ENCODE results near the gene TLR1.

The TLR1 gene

DNA sequence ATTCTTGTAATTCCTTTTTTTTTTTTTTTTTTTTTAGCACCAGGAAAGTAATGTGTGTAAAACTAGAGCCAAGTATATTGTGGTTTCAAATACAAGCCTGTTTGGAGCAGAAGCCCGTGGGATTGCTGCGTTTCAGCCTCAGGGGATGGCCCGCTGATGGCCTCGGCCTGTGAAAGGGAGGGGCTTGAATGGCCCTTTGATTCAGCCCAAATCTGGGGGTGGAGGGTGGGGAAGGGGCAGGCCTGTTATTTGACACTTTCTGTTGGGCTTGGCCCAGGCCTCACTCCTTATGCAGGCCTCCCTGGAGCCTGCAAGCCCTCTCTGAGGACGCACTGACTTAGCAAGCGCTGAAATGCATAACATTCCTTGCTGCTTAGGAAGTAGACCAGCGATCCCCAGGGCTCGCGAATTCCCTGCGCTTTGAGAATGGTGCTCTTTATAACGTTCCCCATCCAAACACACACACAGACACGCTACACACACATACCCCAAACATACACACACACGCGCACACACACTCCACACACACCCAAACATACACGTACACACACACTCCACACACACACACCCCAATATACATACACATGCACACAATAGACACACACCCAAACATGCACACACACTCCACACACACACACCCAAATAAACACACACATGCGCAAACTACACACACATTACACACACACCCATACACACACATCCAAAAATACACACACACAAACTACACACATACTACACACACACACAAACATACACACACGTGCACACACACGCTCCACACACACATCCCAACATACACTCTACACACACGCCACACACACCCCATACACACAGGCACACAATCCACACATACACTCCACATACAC, 51.4 kb downstream of the TLR1 start:
- peaks cover 8% of the 10 kb centered on the region for H3K9me3 Mint-ChIP-seq
- intact Hi-C loops (cut with micrococcal nuclease) = no loop called here
- peaks cover 33% of the 10 kb centered on the region for H3K4me1 Mint-ChIP-seq (ENCODE audit: low read depth)
- no peak overlapping the region for H3K27ac Mint-ChIP-seq
- H3K4me3 Mint-ChIP-seq = no peak overlapping the region
- peaks cover 17% of the 10 kb centered on the region for H3K36me3 Mint-ChIP-seq (ENCODE audit: low read depth)
- H3K27me3 Mint-ChIP-seq = no peaks in the 10 kb centered on the region

DNA sequence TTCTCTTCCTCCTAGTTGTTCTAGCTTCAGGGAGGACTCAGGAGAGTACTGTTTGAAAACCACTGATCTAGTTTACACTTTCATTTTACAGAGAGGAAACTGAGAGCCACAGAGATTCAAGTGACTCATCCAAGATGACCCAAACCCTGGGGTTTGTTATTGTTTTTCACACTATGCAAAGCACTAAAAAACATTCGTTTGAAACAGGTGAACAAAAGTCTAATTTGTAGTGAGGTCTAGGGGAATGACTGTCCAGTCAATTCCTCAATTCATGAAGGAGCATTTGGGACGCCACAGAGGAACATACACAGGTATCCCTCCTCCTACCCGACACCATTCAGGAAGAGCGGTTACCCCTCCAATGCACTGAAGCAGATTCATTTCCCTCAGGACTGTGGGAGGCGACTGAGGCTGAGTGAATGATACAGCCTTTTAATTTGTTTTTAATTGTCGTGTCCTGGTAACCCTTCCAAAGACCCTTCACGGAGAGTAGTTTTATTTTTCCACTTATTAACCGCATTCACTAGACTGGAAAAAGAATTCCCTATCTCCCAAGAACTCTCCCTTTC, 52.1 kb downstream of the TLR1 start:
- intact Hi-C loops (cut with micrococcal nuclease) = no loop called here
- H3K9me3 Mint-ChIP-seq = peaks cover 12% of the 10 kb centered on the region
- H3K27ac Mint-ChIP-seq = peak overlapping the region; percentile 28
- H3K4me1 Mint-ChIP-seq (ENCODE audit: low read depth) = peaks cover 28% of the 10 kb centered on the region
- H3K36me3 Mint-ChIP-seq (ENCODE audit: low read depth) = peaks cover 22% of the 10 kb centered on the region
- no peak overlapping the region for H3K4me3 Mint-ChIP-seq
- H3K27me3 Mint-ChIP-seq = no peaks in the 10 kb centered on the region

DNA sequence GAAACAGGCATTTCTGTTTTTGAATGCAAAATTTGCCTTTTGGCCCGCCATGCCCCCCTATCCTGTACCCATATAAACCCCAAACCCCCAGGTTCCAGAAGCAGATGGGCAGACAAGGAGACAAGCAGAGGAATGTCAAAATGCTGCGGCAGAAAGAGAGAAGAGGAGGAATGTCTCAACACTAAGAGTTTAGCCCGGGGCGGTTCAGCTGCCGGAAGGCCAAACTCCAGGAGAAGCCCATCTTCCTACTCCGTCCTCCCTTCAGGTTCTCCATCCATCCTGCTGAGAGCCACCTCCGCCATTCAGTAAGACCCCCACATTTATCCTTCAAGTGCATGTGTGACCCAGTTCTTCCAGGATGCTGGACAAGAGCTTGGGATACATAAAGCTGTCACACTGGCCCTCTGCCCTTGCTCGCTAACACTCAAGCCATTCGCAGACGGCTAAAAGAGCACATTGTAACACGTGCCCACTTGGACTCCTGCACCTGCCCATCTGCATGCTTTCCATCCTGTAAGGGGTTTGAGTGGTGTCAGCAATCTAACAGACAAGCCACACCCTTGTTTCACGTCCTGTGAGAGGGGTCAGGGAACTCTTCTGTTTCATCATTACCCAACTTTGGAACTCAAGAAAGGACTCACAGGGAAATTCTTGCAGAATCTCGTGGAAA, 53.1 kb downstream of the TLR1 start:
- Mint-ChIP-seq H3K27ac (peak overlapping the region; percentile 22), H3K27me3 (no peaks in the 10 kb centered on the region), H3K4me3 (no peak overlapping the region), H3K4me1 (ENCODE audit: low read depth) (peaks cover 35% of the 10 kb centered on the region), H3K9me3 (peaks cover 21% of the 10 kb centered on the region), H3K36me3 (ENCODE audit: low read depth) (peaks cover 32% of the 10 kb centered on the region)
- intact Hi-C loops (cut with micrococcal nuclease) = no loop called here

DNA sequence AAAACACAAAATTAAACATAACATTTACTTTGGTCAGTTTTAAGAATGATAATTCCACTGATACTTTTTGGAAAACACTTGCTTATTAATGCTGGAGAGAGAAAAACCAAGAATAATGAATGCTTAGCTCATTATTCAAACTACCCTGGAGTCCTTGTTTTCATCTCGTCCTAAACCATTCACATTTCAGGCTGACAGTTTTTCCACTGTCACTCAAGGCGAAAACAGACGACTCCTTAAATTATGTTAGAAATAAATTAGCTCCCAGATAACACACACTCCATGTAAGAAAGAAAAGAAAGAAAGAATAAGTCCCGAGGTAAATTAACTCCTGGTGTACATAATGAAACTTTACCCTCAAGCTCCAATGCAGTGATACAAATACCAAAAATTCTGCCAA, 55.3 kb downstream of the TLR1 start:
- Mint-ChIP-seq H3K9me3 (peaks cover 24% of the 10 kb centered on the region), H3K27ac (no peak overlapping the region), H3K4me1 (ENCODE audit: low read depth) (peaks cover 36% of the 10 kb centered on the region), H3K27me3 (no peaks in the 10 kb centered on the region), H3K4me3 (no peak overlapping the region), H3K36me3 (ENCODE audit: low read depth) (peaks cover 34% of the 10 kb centered on the region)
- intact Hi-C loops (cut with micrococcal nuclease) = no loop called here

DNA sequence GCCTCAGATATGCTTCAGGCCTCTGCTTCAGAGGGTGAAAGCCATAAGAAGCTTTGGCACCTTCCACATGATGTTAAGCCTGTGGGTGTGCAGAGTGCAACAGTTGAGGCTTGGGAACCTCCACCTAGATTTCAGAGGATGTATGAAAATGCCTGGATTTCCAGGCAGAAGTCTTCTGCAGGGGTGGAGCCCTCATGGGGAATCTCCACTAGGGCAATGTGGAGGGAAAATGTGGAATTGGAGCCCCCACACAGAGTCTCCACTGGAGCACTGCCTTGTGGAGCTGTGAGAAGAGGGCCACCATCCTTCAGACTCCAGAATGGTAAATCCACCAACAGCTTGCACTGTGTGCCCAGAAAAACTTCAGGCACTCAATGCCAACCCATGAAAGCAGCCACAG, 57.0 kb downstream of the TLR1 start:
- Mint-ChIP-seq H3K4me1 (ENCODE audit: low read depth) (peaks cover 52% of the 10 kb centered on the region), H3K4me3 (no peak overlapping the region), H3K27ac (no peak overlapping the region), H3K36me3 (ENCODE audit: low read depth) (peaks cover 34% of the 10 kb centered on the region), H3K27me3 (no peaks in the 10 kb centered on the region), H3K9me3 (peaks cover 24% of the 10 kb centered on the region)
- intact Hi-C loops (cut with micrococcal nuclease) = no loop called here
